HepG2 (cell line): ENCODE measurements around the gene QRFP. TPM values are rescaled to one million over a fixed set of nuclear protein-coding genes. Genes with fewer than 3 reads are reported as not detected.

Experiments
- ATAC-seq: fragments of 200-7000 bp; cut with Tn5 transposase; 3 replicates; pipeline ENCODE4 v1.9.1; 2020; ENCODE audit warnings: mild to moderate bottlenecking, moderate library complexity
- BruUV-seq: library from RNA; stranded (reverse); fragments of 400-500 nt; replicated peaks from 2 replicates; lab custom pipeline; 2021; lab: Mats Ljungman, UMichigan
- CTCF ChIA-PET: fragments of 300-600 bp; formaldehyde crosslinking; extraction: SDS; loops from one replicate; lab custom pipeline; 2021; ENCODE audit warnings: low total read pairs, inconsistent platforms, low intra/inter-chr PET ratio; lab: Yijun Ruan, JAX
- POLR2A ChIA-PET: fragments of 350-600 bp; sonication (Branson Sonifier 250); formaldehyde crosslinking; loops from one replicate; lab custom pipeline; 2020; ENCODE audit warnings: antibody characterized with exemption, inconsistent platforms; lab: Yijun Ruan, JAX
- DNase-seq: peaks from one replicate; pipeline ENCODE4 v3.0.0-alpha.2; 2015; ENCODE audit warnings: low spot score
- FAIRE-seq: peaks from 3 replicates; lab custom pipeline; 2011; peaks lifted over from hg19 to GRCh38; lab: Jason Lieb, UNC
- H2AFZ ChIP-seq: one replicate; pipeline ENCODE4 v1.6.1; 2011; ENCODE audit warnings: low read length, inconsistent platforms
- H3K27ac ChIP-seq: fragments of 300-600 bp; 3 replicates; pipeline ENCODE4 v1.8.0; 2011; ENCODE audit warnings: mixed run types, mild to moderate bottlenecking, mixed read lengths, low read length, inconsistent platforms; ENCODE audit not compliant: insufficient read depth; ENCODE audit errors: extremely low read length
- H3K27me3 ChIP-seq, 2 experiments: fragments of 200-600 bp in 1 of 2; 2 replicates in 1 of 2; 3 replicates in 1 of 2; pipeline versions ENCODE4 v1.6.0 to v1.8.0; 2011; ENCODE audit warnings: low read length in 2 of 2, mild to moderate bottlenecking in 2 of 2, moderate library complexity in 2 of 2, inconsistent platforms in 1 of 2; ENCODE audit not compliant: insufficient read depth in 2 of 2, control insufficient read depth in 1 of 2
- H3K36me3 ChIP-seq, 2 experiments: fragments of 200-600 bp in 1 of 2; replicated peaks in 1 of 2; 2 replicates in 1 of 2; 3 replicates in 1 of 2; pipeline versions ENCODE4 v1.5.1 to v1.8.0; 2011; ENCODE audit warnings: low read length in 2 of 2, inconsistent platforms in 1 of 2; ENCODE audit not compliant: insufficient read depth in 2 of 2, control insufficient read depth in 1 of 2
- H3K4me1 ChIP-seq: 2 replicates; pipeline ENCODE4 v1.5.1; 2012; ENCODE audit warnings: low read length, inconsistent platforms; ENCODE audit not compliant: insufficient read depth
- H3K4me2 ChIP-seq: 2 replicates; pipeline ENCODE4 v1.6.0; 2011; ENCODE audit warnings: low read depth, low read length, inconsistent platforms
- H3K4me3 ChIP-seq, 3 experiments: fragments of 200-600 bp in 1 of 3; sonication (generic), shearing (Covaris generic) in 1 of 3; replicated peaks in 1 of 3; 2 replicates each; pipeline ENCODE4 v1.5.1; 2011 to 2016; ENCODE audit warnings: low read length in 3 of 3, inconsistent platforms in 2 of 3, low read depth in 2 of 3, mild to moderate bottlenecking in 2 of 3, control low read depth in 1 of 3, mixed read lengths in 1 of 3; ENCODE audit not compliant: insufficient read depth in 1 of 3
- H3K79me2 ChIP-seq: one replicate; pipeline ENCODE4 v1.6.1; 2011; ENCODE audit warnings: low read length, inconsistent platforms; ENCODE audit not compliant: insufficient read depth
- H3K9ac ChIP-seq: 2 replicates; pipeline ENCODE4 v1.6.0; 2011; ENCODE audit warnings: mild to moderate bottlenecking, low read depth, low read length, inconsistent platforms; ENCODE audit not compliant: insufficient read depth
- H3K9me3 ChIP-seq: 2 replicates; pipeline ENCODE4 v1.5.1; 2012; ENCODE audit warnings: mild to moderate bottlenecking, low read length
- H4K20me1 ChIP-seq: 2 replicates; pipeline ENCODE4 v1.6.0; 2011; ENCODE audit warnings: inconsistent platforms, mild to moderate bottlenecking, low read length, moderate library complexity; ENCODE audit not compliant: insufficient read depth
- CERS6 ChIP-seq: sonication (generic); formaldehyde crosslinking; IDR thresholded peaks from 2 replicates; pipeline ENCODE4 v1.5.0; 2020; ENCODE audit warnings: missing genetic modification reagents
- HMG20B ChIP-seq: conservative IDR thresholded peaks from 2 replicates; pipeline ENCODE4 v1.6.1; 2016; ENCODE audit warnings: missing genetic modification reagents, missing compliant biosample characterization
- ZNF839 ChIP-seq: sonication (generic); formaldehyde crosslinking; IDR thresholded peaks from 2 replicates; pipeline ENCODE4 v1.4.0; 2020; ENCODE audit warnings: missing genetic modification reagents, mild to moderate bottlenecking, borderline replicate concordance
- WGBS: methylation state at CpG from one replicate; pipeline ENCODE4 v1.1.6; 2017; ENCODE audit warnings: low lambda C conversion rate; 5-methylcytosine and 5-hydroxymethylcytosine counted together
- in situ Hi-C: cut with HindIII; loops from 2 replicates; pipeline ENCODE4 v1.10.0; 2017; ENCODE audit warnings: low pct_unique_long_range_greater_than_20kb; ENCODE audit not compliant: extremely low pct_ligation_motif_present
- intact Hi-C: fragments of 100-400 bp; cut with micrococcal nuclease; formaldehyde crosslinking; loops from one replicate; pipeline ENCODE4 v1.10.0; 2022; ENCODE audit not compliant: unreplicated experiment
- polyA plus RNA-seq, 8 experiments: library from polyadenylated mRNA; depleted of rRNA in 3 of 8; stranded (reverse) in 7 of 8; unstranded in 1 of 8; fragments of >200 nt; fragmentation: Illumina TruSeq in 4 of 8; extraction: Trizol in 4 of 8; gene quantifications; 2 replicates each; pipeline versions ENCODE4 v1.2.1 to v1.2.3, GENCODE V29; 2011 to 2016; ENCODE audit warnings: low read depth in 4 of 8, missing spikeins in 1 of 8, mixed read lengths in 1 of 8; ENCODE audit not compliant: insufficient read depth in 1 of 8
- total RNA-seq, 5 experiments: library from RNA; depleted of rRNA; stranded (reverse); fragments of >200 nt; fragmentation: Illumina TruSeq; extraction: Trizol; gene quantifications; 2 replicates each; pipeline ENCODE4 v1.2.3, GENCODE V29; 2016; ENCODE audit warnings: low read depth in 1 of 5
- TF ChIP-seq, protein P1 (sequence below): sonication (generic); formaldehyde crosslinking; IDR thresholded peaks from 2 replicates; pipeline ENCODE4 v1.4.0; 2020; ENCODE audit warnings: missing genetic modification reagents

The QRFP gene
- total and polyA plus RNA-seq, 2 of the 13 experiments (the other 11 are each of a cell fraction or from before 2014, with no cell fraction given): not detected

- no peaks in the 10 kb centered on the region; a peak in 1 of 5 replicates for H3K36me3 ChIP-seq
- ChIA-PET CTCF (interaction anchor here (1.8 kb wide), 1 partner anchor 44 kb away, joined by 13 read pairs; no protein-coding TSS in a partner anchor), POLR2A (no interaction called here)
- no peaks in the 10 kb centered on the region for H4K20me1 ChIP-seq
- FAIRE-seq: no peak
- in situ Hi-C loops: loop anchor here (5.0 to 10.0 kb wide), 2 partner anchors 45 to 98 kb away; no protein-coding TSS in a partner anchor
- H3K4me3 ChIP-seq: no peak overlapping the region
- no TSS peak for BruUV-seq
- no peaks in the 10 kb centered on the region for H3K9me3 ChIP-seq
- TF ChIP-seq ZNF839 (CRISPR knock-in tag): no peak
- no peak for TF ChIP-seq CERS6
- no peak for TF ChIP-seq HMG20B
- TF ChIP-seq, protein P1, sequence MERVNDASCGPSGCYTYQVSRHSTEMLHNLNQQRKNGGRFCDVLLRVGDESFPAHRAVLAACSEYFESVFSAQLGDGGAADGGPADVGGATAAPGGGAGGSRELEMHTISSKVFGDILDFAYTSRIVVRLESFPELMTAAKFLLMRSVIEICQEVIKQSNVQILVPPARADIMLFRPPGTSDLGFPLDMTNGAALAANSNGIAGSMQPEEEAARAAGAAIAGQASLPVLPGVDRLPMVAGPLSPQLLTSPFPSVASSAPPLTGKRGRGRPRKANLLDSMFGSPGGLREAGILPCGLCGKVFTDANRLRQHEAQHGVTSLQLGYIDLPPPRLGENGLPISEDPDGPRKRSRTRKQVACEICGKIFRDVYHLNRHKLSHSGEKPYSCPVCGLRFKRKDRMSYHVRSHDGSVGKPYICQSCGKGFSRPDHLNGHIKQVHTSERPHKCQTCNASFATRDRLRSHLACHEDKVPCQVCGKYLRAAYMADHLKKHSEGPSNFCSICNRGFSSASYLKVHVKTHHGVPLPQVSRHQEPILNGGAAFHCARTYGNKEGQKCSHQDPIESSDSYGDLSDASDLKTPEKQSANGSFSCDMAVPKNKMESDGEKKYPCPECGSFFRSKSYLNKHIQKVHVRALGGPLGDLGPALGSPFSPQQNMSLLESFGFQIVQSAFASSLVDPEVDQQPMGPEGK (CRISPR knock-in tag): no peak
- TF ChIP-seq, all 625 proteins: peak for 0
- Histone ChIP-seq H3K27ac (no peak overlapping the region), H3K79me2 (no peaks in the 10 kb centered on the region), H3K4me2 (no peak overlapping the region), H2AFZ (no peak overlapping the region), H3K4me1 (no peaks in the 10 kb centered on the region), H3K9ac (no peak overlapping the region), H3K27me3 (peaks cover 20 to 56% of the 10 kb centered on the region in 2 experiments; a peak in 4 of 5 replicates)
- intact Hi-C loops: no loop called here
- DNase-seq (no peak), ATAC-seq (no peak)
- WGBS: 30% methylated on average over 13 of the region's 16 CpGs
Observed at GRCh38 chr9:130897105-130897751, 616 bp upstream of the QRFP start.
